GM18867 (cell line): Measurements from ENCODE around the gene NFKBIZ.
A peak's percentile ranks its signal among the peaks of the same experiment; 100 is the strongest.

Experiments used
- ATAC-seq: cut with Tn5 transposase; IDR thresholded peaks from one replicate; pipeline ENCODE4 v1.9.1; 2021; ENCODE audit warnings: mild to moderate bottlenecking, moderate library complexity; ENCODE audit not compliant: unreplicated experiment

NFKBIZ gene, protein sequence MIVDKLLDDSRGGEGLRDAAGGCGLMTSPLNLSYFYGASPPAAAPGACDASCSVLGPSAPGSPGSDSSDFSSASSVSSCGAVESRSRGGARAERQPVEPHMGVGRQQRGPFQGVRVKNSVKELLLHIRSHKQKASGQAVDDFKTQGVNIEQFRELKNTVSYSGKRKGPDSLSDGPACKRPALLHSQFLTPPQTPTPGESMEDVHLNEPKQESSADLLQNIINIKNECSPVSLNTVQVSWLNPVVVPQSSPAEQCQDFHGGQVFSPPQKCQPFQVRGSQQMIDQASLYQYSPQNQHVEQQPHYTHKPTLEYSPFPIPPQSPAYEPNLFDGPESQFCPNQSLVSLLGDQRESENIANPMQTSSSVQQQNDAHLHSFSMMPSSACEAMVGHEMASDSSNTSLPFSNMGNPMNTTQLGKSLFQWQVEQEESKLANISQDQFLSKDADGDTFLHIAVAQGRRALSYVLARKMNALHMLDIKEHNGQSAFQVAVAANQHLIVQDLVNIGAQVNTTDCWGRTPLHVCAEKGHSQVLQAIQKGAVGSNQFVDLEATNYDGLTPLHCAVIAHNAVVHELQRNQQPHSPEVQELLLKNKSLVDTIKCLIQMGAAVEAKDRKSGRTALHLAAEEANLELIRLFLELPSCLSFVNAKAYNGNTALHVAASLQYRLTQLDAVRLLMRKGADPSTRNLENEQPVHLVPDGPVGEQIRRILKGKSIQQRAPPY

DNA sequence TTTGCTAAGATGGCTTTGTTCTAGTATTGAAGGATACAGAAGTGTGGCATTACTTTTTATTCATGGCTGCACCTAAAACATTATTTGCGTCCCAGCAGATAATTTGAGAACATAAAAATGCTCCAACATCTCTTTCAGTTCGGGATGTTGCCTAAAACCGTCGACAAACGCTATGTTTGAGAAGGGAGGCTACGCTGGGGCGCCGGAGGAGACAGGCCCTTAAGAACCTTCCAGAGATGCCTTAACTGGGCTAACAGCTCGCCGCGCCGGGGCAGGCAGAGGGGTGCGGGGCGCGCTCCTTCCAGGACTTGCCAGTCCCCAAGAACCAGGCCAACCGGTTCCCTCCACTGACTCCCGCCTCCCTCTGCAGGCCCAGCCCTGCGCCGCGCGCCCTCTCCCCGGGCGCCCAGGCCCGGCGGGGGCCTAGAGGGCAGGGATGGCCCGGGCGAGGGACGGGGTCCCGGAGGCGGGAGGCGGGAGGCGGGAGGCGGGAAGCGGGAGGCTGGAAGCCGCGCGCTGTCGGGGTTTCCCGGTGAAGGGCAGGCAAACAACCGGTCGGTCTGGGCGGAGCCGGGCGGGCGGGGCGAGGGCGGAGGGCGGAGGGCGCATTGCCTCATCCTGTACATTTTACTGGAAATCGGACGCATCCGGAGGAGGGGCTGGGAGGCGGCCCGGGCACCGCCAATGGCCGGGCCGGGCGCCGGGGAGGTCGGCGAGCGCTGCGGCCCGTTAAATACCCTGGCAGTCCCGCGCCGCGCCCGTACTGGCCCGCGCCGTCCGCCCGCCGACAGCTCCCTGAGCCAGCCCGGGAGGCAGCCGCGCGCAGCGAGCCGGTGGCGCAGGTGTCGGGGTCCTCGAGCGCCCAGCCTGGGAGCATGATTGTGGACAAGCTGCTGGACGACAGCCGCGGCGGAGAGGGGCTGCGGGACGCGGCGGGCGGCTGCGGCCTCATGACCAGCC is at the start of gene NFKBIZ:
Gene NFKBIZ (plus strand): TSS at position 761 of the 960 bp plus-strand sequence. CDS start 115 bp downstream, at position 876.
- ATAC-seq = peak; percentile 78

DNA sequence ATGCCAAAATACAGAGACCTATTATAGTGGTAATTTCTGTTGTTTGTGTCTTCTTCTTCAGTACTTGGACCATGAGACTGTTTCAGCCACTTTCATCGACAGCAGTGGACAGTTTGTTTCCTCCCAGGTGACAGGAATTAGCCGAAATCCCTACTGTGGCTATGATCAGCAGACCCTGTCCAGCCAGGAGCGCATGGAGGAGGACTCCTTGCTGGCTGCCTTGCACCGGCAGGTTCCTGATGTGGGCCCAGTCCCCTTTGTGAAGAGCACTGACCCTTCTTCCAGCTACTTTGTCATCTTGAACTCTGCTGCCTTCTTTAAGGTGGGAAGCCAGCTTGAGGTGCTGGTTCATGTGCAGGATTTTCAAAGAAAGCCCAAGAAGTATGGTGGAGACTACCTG is 48.1 kb upstream of the NFKBIZ start:
- ATAC-seq = no peak

DNA sequence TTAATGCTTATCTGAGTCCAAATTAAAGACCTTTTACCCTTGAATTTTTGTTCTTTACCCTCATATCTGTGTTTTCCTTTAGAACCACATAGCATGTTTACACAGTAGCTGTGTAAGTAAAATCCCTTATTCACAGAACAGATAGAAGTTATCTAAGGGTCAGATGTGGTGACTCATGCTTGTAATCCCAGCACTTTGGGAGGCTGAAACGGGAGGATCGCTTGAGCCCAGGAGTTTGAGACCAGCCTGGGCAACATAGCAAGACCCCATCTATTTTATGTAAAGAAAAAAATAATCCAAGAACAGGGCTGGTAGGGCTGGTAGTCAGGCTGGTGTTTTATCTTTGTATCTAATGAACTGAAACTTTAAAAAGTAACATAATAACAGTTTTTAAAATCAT is 47.1 kb upstream of the NFKBIZ start:
- no peak for ATAC-seq

DNA sequence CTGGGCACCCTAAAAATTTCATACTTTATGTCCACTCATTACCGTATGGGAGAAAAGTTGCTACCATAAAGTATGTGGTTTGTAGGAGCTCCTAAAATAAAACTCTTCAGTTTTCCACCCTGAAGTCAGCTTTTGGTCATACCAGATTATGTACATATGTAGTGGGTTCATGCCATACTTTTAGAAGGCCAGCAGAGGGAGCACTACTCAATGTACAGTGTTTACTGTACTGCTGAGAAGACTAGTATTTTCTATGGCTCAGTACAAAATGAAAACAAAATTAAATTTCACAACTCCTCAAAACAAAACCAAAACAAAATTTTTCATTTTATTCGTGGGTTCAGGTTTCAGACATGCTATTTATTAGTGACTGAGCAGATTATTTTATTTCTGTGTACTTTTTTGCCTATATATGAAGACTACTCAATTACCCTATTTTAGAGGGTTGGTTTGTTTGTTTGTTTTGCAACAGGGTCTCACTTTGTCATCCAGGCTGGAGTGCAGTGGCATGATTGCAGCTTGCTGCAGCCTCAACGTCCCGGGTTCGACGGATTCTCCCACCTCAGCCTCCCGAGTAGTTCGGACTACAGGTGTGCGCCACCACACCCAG is 46.0 kb upstream of the NFKBIZ start:
- peak; percentile 93 for ATAC-seq

DNA sequence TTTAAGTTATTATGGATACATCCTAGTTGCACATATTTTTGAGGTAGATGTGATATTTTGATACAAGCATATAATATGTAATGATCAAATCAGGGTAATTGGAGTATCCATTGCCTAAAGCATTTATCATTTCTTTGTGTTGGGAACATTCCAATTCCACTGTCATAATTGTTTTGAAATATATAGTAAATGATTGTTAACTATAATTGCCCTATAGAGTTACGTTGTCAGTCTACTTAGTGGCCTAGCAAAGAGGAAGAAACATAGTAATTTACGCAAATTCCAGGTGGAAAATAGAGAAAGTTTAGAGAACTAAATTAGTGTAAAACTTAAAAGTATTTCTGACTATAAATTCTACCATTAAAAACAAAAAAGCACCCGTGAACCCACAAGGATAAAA is 45.4 kb upstream of the NFKBIZ start:
- no peak for ATAC-seq

DNA sequence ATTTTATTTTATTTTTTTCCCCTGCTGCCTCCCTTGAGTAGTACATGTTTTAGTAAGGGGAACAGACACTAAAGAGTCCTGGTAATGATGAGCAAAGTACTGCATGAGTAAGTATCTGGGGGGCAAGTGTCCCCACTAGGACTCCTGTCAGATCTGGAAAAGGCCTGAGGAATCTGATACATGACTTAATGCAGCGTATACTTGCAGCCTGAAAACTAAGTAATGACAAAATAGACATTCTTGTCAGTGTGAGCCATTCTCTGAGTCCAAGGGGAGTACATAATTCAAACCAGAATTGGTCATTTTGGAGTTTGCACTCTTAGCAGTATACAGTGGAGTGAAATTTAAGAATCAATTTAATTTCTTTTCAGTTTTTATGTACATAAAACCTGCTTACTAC is 42.8 kb upstream of the NFKBIZ start:
- no peak for ATAC-seq

DNA sequence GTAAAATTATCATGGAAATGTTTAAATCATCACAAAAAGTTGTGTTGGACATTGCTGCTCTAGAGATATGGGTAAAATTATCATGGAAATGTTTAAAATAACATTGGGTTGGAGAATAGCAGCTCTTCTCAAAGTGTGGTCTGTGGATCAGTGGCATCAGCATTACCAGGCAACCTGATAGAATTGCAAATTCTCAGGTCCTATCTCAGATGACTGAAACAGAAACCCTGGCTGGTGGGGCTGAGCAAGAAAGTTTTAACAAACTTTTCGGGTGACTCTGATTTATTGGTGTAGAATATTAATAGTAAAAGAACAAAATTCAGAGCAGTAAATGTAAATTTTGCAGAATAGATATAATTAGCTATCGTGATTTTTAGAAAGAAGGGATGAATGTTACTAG is 41.4 kb upstream of the NFKBIZ start:
- ATAC-seq = peak; percentile 79

DNA sequence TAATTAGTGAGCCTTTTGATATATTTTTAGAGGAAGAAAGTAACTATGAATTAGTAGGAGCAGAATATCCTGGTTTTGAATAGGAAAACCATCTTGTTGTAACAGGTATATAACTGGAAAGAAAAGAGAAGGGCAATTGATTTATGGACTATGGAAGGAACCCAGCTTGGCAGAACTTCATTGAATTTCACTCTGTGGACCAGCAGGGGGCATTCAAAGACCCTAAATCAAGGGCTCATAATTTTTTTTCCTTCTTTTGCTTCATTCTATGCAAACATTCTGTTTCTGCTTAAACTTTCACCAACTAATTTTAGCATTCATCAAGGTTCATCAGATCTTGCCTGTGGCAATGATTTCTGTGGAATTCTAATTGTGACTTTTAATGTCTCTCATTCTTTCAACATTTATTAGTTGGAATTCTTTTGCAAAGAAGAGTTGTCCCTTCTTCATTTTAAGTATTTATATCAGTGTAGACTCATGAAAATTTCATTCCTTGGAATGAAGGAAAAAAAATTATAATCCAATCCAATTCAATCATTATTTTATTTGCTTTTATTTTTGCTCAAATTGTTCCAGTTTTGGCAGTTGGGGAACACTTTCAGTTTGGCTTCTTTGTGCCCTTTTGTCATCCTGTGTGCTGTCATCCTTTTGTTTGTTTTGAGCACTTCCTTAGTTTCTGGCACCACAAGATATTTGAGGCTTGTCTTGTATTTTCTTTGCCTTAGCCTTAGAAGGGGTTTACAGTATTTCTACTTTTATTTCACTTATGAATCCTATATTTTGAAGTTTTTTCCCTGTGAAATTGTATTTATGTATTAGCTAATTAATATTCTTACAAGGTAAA is 39.9 kb upstream of the NFKBIZ start:
- ATAC-seq = no peak

DNA sequence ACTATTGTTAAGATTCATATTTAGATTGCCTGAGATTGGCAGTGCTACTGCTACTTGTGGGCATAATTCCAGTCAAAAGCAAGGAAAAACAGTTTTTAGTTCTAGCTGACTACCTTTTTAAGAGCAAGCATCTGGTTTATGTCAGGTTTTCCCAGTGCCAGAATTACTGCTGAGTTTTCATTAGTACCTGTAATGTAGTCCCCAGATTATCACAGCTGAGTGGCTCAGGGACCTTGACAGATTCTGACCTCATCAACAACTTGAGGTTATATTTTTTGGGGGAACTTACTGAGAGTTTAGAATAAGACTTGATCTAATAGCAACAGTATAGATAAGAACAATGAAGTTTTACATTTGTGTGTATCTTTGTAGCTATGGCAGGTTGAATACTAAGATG is 39.3 kb upstream of the NFKBIZ start:
- ATAC-seq = no peak

DNA sequence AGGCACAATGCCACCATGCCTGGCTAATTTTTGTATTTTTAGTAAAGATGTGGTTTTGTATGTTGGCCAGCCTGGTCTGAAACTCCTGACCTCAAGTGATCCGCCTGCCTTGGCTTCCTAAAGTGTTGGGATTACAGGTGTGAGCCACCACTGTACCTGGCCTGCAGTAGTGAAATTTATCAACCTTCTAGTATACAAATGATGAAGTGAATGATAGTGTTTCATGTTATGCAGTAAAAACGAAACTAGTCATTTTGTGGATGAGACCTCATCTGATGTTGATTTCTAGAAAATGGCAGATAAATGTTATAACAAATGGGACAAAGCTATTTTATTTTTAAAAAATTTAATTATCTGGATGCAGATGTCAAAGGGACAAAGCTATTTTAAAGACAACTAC is 37.4 kb upstream of the NFKBIZ start:
- no peak for ATAC-seq

DNA sequence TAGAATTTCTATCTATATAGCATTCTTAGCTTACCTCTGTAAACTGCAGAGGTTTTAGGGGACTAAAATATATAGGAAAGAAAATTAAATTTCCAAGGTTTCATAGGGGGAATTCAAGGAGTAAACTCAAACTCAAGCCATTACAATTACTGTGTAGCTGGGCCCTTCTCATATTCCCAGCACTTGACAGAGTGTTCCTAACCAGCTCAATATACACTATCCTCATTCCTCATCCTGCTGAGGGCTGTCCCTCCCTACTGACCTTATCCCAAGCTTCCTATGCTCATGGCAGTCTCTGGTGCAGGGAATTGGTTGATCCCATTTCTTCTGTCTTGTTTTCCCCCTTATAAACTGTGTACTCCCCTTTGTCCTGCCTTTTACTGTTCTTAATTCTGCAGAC is 36.4 kb upstream of the NFKBIZ start:
- no peak for ATAC-seq

DNA sequence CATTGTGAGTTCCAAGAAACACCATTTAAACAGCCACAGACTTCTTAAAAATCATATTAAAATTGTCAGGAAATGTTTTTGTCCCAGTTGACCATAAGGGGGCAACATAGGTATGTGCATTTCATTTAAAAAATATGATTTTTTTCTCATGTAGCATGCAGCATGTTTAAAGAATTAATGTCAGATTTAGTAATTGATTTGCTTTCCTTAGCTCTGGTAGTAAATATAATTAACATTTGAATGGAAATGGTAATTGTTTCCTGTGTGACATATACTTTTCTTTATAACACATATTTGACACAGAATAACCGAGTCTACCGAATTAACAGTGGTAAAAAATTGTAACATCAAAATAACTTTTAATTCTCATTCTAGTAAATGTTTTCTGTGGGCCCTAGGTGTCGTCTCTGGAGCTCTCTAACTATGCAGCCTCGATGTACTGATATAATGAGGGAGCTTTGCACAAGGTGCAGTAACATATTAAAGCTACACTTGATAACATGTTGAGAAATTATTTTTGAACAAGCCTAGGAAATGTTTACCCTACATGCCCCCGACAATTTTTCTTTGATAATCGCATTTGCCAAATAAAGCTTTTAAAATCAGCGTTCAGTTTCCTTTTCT is 35.4 kb upstream of the NFKBIZ start:
- no peak for ATAC-seq

DNA sequence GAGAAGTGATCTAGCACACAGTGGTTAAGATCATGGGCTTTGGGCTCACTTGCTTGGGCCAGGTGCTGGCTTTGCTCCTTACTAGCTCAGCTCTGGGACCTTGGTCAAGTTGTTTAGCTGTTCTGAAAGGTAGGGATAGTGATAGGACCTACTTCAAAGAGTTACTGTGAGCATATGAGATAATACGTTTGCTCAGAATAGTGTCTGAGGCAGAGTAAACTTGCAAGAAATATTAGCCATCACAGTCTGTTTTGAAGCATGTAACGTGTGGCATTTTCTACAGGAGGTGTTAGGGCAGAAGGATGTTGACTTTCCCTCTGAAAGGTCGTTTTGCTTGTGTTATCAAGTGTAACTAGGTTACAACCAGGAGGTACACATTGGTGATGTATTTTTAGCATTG is 34.5 kb upstream of the NFKBIZ start:
- ATAC-seq = no peak

DNA sequence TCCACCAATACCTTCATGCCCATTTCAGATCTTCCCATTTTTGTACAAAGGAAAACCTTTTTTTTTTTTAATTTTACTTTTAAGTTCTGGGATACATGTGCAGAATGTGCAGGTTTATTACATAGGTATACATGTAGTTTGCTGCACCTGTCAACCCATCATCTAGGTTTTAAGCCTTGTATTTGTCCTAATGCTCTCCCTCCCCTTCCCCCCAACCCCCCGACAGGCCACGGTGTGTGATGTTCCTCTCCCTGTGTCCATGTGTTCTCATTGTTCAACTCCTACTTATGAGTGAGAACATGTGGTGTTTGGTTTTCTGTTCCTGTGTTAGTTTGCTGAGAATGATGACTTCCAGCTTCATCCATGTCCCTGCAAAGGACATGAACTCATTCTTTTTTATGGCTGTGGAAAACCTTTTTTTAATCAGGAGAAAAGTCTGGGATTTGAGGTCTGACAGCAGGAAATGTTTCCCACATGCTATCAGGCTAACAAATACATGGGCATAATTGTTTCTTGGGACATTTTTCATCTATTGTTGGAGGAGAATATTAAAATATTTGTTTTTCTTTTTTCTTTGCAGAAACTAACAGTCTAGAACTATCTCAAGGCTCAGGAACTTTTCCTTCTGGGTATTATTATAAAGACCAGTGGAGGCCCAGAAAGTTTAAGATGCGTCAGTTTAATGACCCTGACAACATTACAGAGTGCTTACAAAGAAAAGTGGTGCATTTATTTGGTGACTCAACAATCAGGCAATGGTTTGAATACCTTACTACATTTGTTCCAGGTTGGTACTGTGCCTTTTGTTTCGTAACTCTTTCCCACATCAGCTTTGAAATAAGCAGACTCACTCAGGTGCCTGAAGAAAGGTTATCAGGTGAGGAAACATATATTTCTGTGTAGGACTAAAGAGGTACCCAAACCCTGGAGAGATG is 32.8 kb upstream of the NFKBIZ start:
- ATAC-seq = no peak

DNA sequence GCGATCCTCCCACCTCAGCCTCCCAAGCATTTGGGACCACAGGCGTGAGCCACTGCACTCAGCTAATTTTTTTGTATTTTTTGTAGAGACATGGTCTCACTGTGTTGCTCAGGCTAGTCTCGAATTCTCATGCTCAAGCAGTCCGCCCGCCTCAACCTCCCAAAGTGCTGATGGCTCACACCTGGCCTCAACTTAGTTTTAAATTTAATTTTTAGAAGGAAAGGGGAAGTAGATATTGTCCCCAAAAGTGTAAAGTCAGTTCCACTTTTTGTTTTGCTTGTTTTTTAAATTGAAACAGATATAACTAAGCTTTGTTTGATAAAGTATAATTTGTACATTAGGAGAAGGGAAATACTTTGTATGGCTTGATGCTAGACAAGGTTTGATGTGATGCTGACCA is 31.3 kb upstream of the NFKBIZ start:
- ATAC-seq = no peak

DNA sequence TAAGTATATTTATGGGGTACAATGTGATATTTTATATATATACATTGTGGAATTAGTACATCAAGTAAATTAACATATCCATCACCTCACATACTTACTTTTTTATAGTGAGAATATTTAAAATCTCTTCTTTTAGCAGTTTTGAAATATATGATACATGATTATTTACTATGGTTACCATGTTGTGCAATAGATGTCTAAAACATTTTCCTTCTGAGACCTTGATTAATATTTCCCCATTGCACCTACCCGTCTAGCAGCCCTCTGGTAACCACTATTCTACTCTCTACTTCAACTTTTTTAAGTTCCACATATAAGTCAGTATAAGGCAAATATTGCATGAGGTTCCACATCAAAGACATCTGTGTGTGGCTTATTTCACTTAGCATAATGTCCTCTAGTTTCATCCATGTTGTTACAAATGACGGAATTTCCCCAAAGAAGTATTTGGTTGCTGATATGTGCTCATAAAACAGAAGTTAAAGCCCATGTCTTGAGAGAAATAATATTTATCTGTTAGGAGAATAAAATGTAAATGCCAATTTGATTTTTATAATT is 29.6 kb upstream of the NFKBIZ start:
- peak; percentile 68 for ATAC-seq

DNA sequence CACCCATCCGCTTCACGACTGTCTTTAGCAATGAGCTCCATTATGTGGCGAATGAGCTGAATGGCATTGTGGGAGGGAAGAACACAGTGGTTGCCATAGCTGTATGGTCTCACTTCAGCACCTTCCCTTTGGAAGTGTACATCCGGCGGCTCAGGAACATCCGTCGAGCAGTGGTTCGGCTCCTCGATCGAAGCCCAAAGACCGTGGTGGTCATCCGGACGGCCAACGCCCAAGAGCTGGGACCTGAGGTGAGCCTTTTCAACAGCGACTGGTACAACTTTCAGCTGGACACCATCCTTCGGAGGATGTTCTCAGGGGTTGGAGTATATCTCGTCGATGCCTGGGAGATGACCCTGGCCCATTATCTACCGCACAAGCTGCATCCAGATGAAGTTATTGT is 27.8 kb upstream of the NFKBIZ start:
- no peak for ATAC-seq

DNA sequence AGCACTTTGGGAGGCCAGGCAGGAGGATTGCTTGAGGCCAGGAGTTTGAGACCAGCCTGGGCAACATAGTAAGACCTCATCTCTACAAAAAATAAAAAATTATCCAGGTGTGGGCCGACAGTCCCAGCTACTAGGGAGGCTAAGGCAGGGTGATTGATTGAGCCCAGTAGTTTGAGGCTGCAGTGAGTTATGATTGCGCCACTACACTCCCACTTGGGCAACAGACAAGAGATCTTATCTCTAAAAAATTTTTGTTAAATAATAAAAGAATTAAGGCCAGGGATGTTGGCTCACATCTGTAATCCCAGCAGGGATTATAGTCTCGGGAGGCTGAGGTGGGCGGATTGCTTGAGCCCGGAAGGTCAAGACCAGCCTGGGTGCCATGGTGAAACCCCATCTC is 25.8 kb upstream of the NFKBIZ start:
- ATAC-seq = no peak
